Cardiac muscle cell (in vitro differentiated cells and primary cell): ENCODE measurements around the gene CRYZL1. TPM values are rescaled to one million over a fixed set of nuclear protein-coding genes. Genes with fewer than 3 reads are reported as not detected.

Experiments used
- DNase-seq, 2 donors: peaks; one replicate each; pipeline versions ENCODE4 v3.0.0 to v3.0.0-alpha.2; 2010 to 2017; ENCODE audit warnings: low read depth in 1 of 2, low spot score in 1 of 2
- H3K27ac ChIP-seq: fragments of 200-600 bp; sonication (generic); 2 replicates; pipeline ENCODE4 v1.5.1; 2016
- H3K27me3 ChIP-seq: fragments of 200-600 bp; sonication (generic); 2 replicates; pipeline ENCODE4 v1.6.0; 2016; ENCODE audit warnings: control low read depth
- H3K36me3 ChIP-seq: fragments of 200-600 bp; sonication (generic); 2 replicates; pipeline ENCODE4 v1.5.1; 2016; ENCODE audit warnings: control low read depth
- H3K4me1 ChIP-seq: fragments of 200-600 bp; sonication (generic); 2 replicates; pipeline ENCODE4 v1.8.1; 2017; ENCODE audit warnings: low read depth, mild to moderate bottlenecking, mixed run types
- H3K4me3 ChIP-seq: fragments of 200-600 bp; sonication (generic); 2 replicates; pipeline ENCODE4 v1.5.1; 2016; ENCODE audit warnings: mild to moderate bottlenecking
- H3K9me3 ChIP-seq: fragments of 200-600 bp; sonication (generic); 2 replicates; pipeline ENCODE4 v1.5.1; 2017; ENCODE audit warnings: low read depth, mild to moderate bottlenecking, control low read depth
- CTCF ChIP-seq: IDR thresholded peaks from 2 replicates; pipeline ENCODE4 v1.5.1; 2012; ENCODE audit warnings: low read depth, mild to moderate bottlenecking, low read length
- polyA plus RNA-seq: library from polyadenylated mRNA; unstranded; fragments of >200 nt; fragmentation: Nextera tagmentation; extraction: Ambion mirVana; gene quantifications from 2 replicates; pipeline ENCODE4 v1.2.1, GENCODE V29; 2016
- total RNA-seq: library from RNA; depleted of rRNA; stranded (reverse); fragments of >200 nt; gene quantifications from 2 replicates; pipeline ENCODE4 v1.2.3, GENCODE V29; 2016

Gene CRYZL1
- total and polyA plus RNA-seq, 2 experiments from 2014 or later: 58.1 to 58.3 TPM

DNA sequence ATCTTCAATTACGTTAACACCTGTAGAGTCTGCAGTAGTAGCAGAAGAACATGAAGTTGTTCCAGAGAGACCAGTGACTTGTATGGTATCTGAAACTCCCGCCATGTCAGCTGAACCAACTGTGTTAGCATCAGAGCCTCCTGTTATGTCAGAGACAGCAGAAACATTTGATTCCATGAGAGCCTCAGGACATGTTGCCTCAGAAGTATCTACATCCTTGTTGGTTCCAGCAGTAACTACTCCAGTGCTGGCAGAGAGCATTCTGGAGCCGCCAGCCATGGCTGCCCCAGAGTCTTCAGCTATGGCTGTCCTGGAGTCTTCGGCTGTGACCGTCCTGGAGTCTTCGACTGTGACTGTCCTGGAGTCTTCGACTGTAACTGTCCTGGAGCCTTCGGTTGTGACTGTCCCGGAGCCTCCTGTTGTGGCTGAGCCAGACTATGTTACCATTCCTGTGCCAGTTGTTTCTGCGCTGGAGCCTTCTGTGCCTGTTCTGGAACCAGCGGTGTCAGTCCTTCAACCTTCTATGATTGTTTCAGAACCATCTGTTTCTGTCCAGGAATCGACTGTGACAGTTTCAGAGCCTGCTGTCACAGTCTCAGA is 88.4 kb downstream of the CRYZL1 start:
- no peak for DNase-seq
- peaks cover 89% of the 10 kb centered on the region for H3K36me3 ChIP-seq
- TF ChIP-seq CTCF: no peak

GRCh38 chr21:33552093-33552998 is 89.2 kb downstream of the CRYZL1 start:
- DNase-seq: no peak
- no peak overlapping the region for H3K4me3 ChIP-seq
- no peaks in the 10 kb centered on the region for H3K9me3 ChIP-seq
- no peak for TF ChIP-seq CTCF
- H3K4me1 ChIP-seq: no peaks in the 10 kb centered on the region
- no peaks in the 10 kb centered on the region for H3K27me3 ChIP-seq
- peaks cover 87% of the 10 kb centered on the region for H3K36me3 ChIP-seq
- no peak overlapping the region for H3K27ac ChIP-seq

More for the DNA sequence above, 88.4 kb downstream of the CRYZL1 start:
- no peaks in the 10 kb centered on the region for H3K9me3 ChIP-seq
- H3K4me1 ChIP-seq: no peaks in the 10 kb centered on the region
- H3K27ac ChIP-seq: no peak overlapping the region
- no peak overlapping the region for H3K4me3 ChIP-seq
- no peaks in the 10 kb centered on the region for H3K27me3 ChIP-seq

- Histone ChIP-seq H3K27me3 (no peaks in the 10 kb centered on the region), H3K9me3 (no peaks in the 10 kb centered on the region), H3K27ac (no peak overlapping the region), H3K4me3 (no peak overlapping the region), H3K36me3 (peaks cover 87% of the 10 kb centered on the region), H3K4me1 (no peaks in the 10 kb centered on the region)
- no peak for DNase-seq
- TF ChIP-seq CTCF: no peak
Observed at GRCh38 chr21:33551664-33552063, 89.9 kb downstream of the CRYZL1 start.

DNA sequence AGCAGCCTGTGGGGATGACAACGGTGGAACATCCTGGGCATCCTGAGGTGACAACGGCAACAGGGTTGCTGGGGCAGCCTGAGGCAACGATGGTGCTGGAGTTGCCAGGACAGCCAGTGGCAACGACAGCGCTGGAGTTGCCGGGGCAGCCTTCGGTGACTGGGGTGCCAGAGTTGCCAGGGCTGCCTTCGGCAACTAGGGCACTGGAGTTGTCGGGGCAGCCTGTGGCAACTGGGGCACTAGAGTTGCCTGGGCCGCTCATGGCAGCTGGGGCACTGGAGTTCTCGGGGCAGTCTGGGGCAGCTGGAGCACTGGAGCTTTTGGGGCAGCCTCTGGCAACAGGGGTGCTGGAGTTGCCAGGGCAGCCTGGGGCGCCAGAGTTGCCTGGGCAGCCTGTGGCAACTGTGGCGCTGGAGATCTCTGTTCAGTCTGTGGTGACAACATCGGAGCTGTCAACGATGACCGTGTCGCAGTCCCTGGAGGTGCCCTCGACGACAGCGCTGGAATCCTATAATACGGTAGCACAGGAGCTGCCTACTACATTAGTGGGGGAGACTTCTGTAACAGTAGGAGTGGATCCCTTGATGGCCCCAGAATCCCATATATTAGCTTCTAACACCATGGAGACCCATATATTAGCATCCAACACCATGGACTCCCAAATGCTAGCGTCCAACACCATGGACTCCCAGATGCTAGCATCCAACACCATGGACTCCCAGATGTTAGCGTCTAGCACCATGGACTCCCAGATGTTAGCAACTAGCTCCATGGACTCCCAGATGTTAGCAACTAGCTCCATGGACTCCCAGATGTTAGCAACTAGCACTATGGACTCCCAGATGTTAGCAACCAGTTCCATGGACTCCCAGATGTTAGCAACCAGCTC is 90.5 kb downstream of the CRYZL1 start:
- Histone ChIP-seq H3K4me3 (no peak overlapping the region), H3K36me3 (peaks cover 87% of the 10 kb centered on the region), H3K27me3 (no peaks in the 10 kb centered on the region), H3K4me1 (peaks cover 2% of the 10 kb centered on the region), H3K27ac (no peak overlapping the region), H3K9me3 (no peaks in the 10 kb centered on the region)
- no peak for TF ChIP-seq CTCF
- no peak for DNase-seq

GRCh38 chr21:33549848-33550771 is 91.4 kb downstream of the CRYZL1 start:
- DNase-seq: no peak
- H3K4me3 ChIP-seq: no peak overlapping the region
- no peak overlapping the region for H3K27ac ChIP-seq
- H3K27me3 ChIP-seq: no peaks in the 10 kb centered on the region
- no peaks in the 10 kb centered on the region for H3K9me3 ChIP-seq
- peaks cover 78% of the 10 kb centered on the region for H3K36me3 ChIP-seq
- peaks cover 11% of the 10 kb centered on the region for H3K4me1 ChIP-seq
- no peak for TF ChIP-seq CTCF
